GM21515 (cell line): ENCODE data around the gene GPBAR1.

ENCODE experiments used
- ATAC-seq: cut with Tn5 transposase; IDR thresholded peaks from one replicate; pipeline ENCODE4 v1.9.1; 2021; ENCODE audit not compliant: unreplicated experiment

GPBAR1 gene

GRCh38 chr2:218260742-218261422 is at the start of gene GPBAR1:
Gene GPBAR1, plus strand, starts transcription at chr2:218261015. Its CDS starts 1,710 bp downstream, at chr2:218262725.
- no peak for ATAC-seq

GRCh38 chr2:218214116-218214515 is 46.7 kb upstream of the GPBAR1 start:
- ATAC-seq, result no peak

- ATAC-seq, result no peak
Observed at GRCh38 chr2:218216336-218216673, 44.5 kb upstream of the GPBAR1 start.

- peak; percentile 69 for ATAC-seq
Observed at GRCh38 chr2:218216674-218217359, 44.0 kb upstream of the GPBAR1 start, which contains the start of gene ARPC2. Gene ARPC2, plus strand, starts transcription at chr2:218217189. Its CDS starts 282 bp downstream, at chr2:218217471.

- ATAC-seq, result peak; percentile 27
Observed at GRCh38 chr2:218217360-218218267, 43.2 kb upstream of the GPBAR1 start.

GRCh38 chr2:218218268-218219185 is 42.3 kb upstream of the GPBAR1 start:
- ATAC-seq, result peak; percentile 47

GRCh38 chr2:218219934-218220333 is 40.9 kb upstream of the GPBAR1 start:
- ATAC-seq, result no peak

GRCh38 chr2:218221000-218221399 is 39.8 kb upstream of the GPBAR1 start:
- no peak for ATAC-seq

- no peak for ATAC-seq
Observed at GRCh38 chr2:218223046-218223445, 37.8 kb upstream of the GPBAR1 start.

GRCh38 chr2:218224186-218224585 is 36.6 kb upstream of the GPBAR1 start:
- no peak for ATAC-seq

- ATAC-seq, result no peak
Observed at GRCh38 chr2:218226903-218227302, 33.9 kb upstream of the GPBAR1 start.

- no peak for ATAC-seq
Observed at GRCh38 chr2:218228366-218229090, 32.3 kb upstream of the GPBAR1 start.

GRCh38 chr2:218229239-218229638 is 31.6 kb upstream of the GPBAR1 start:
- peak; percentile 86 for ATAC-seq

- no peak for ATAC-seq
Observed at GRCh38 chr2:218229851-218230250, 31.0 kb upstream of the GPBAR1 start.

- ATAC-seq, result peak; percentile 51
Observed at GRCh38 chr2:218230882-218231281, 29.9 kb upstream of the GPBAR1 start.

- ATAC-seq, result no peak
Observed at GRCh38 chr2:218233543-218233942, 27.3 kb upstream of the GPBAR1 start.

- ATAC-seq, result no peak
Observed at GRCh38 chr2:218234521-218234920, 26.3 kb upstream of the GPBAR1 start.

- no peak for ATAC-seq
Observed at GRCh38 chr2:218235017-218235416, 25.8 kb upstream of the GPBAR1 start.

GRCh38 chr2:218236829-218237228 is 24.0 kb upstream of the GPBAR1 start:
- ATAC-seq, result no peak

GRCh38 chr2:218238887-218239286 is 21.9 kb upstream of the GPBAR1 start:
- ATAC-seq, result no peak
